Neural cell (in vitro differentiated cells): Measurements from ENCODE around the gene FKBP1A. TPM values are rescaled to one million over a fixed set of nuclear protein-coding genes. Genes with fewer than 3 reads are reported as not detected.

Experiments used
- H2AFZ ChIP-seq: fragments of 200-600, 300-800 bp; sonication (generic), shearing (Covaris generic); 2 replicates; pipeline ENCODE4 v1.6.0; 2014; ENCODE audit warnings: low read depth, mild to moderate bottlenecking, antibody characterized with exemption, low read length, moderate library complexity
- H3F3A ChIP-seq: fragments of 200-600 bp; shearing (Covaris generic); 2 replicates; pipeline ENCODE4 v1.6.1; 2016; ENCODE audit warnings: mild to moderate bottlenecking, moderate library complexity, mixed read lengths, antibody characterized with exemption, low read length; ENCODE audit not compliant: insufficient read depth, poor library complexity, severe bottlenecking
- H3K27ac ChIP-seq: fragments of 200-600, 300-800 bp; sonication (generic), shearing (Covaris generic); 2 replicates; pipeline ENCODE4 v1.5.1; 2014; ENCODE audit warnings: mild to moderate bottlenecking, low read length, moderate library complexity
- H3K27me3 ChIP-seq: fragments of 300-800, 200-600 bp; sonication (generic), shearing (Covaris generic); 2 replicates; pipeline ENCODE4 v1.6.0; 2014; ENCODE audit warnings: mild to moderate bottlenecking, low read depth, low read length, moderate library complexity; ENCODE audit not compliant: insufficient read depth
- H3K36me3 ChIP-seq: fragments of 300-800, 200-600 bp; sonication (generic), shearing (Covaris generic); 2 replicates; pipeline ENCODE4 v1.5.1; 2014; ENCODE audit warnings: mild to moderate bottlenecking, antibody characterized with exemption, low read length, moderate library complexity; ENCODE audit not compliant: insufficient read depth
- H3K4me2 ChIP-seq: fragments of 300-800, 200-600 bp; sonication (generic), shearing (Covaris generic); 2 replicates; pipeline ENCODE4 v1.6.0; 2014; ENCODE audit warnings: mild to moderate bottlenecking, low read length
- H3K4me3 ChIP-seq: fragments of 300-800, 200-600 bp; sonication (generic), shearing (Covaris generic); 2 replicates; pipeline ENCODE4 v1.5.1; 2014; ENCODE audit warnings: mild to moderate bottlenecking, low read length, moderate library complexity
- H3K79me2 ChIP-seq: fragments of 200-600 bp; shearing (Covaris generic); replicated peaks from 2 replicates; pipeline ENCODE4 v1.6.0; 2014; ENCODE audit warnings: mild to moderate bottlenecking, low read length, moderate library complexity; ENCODE audit not compliant: insufficient read depth
- H3K9ac ChIP-seq: fragments of 300-800, 200-600 bp; sonication (generic), shearing (Covaris generic); 2 replicates; pipeline ENCODE4 v1.6.1; 2016; ENCODE audit warnings: mild to moderate bottlenecking, low read length, mixed read lengths
- H3K9me2 ChIP-seq: fragments of 200-600 bp; shearing (Covaris generic); 2 replicates; pipeline ENCODE4 v1.6.1; 2016; ENCODE audit warnings: mild to moderate bottlenecking, low read length, mixed read lengths; ENCODE audit not compliant: insufficient read depth
- H3K9me3 ChIP-seq: fragments of 200-600, 300-800 bp; sonication (generic), shearing (Covaris generic); 2 replicates; pipeline ENCODE4 v1.6.1; 2016; ENCODE audit warnings: mild to moderate bottlenecking, mixed run types, low read length, moderate library complexity, mixed read lengths
- H4K20me1 ChIP-seq: fragments of 200-600 bp; shearing (Covaris generic); 2 replicates; pipeline ENCODE4 v1.6.1; 2016; ENCODE audit warnings: mild to moderate bottlenecking, mixed run types; ENCODE audit not compliant: insufficient read depth
- EP300 ChIP-seq: fragments of 450-650 bp; conservative IDR thresholded peaks from 2 replicates; pipeline ENCODE4 v1.6.1; 2014; ENCODE audit warnings: antibody characterized with exemption, mild to moderate bottlenecking, moderate library complexity; ENCODE audit not compliant: poor library complexity, severe bottlenecking
- EZH2 ChIP-seq: fragments of 200-600, 300-800 bp; shearing (Covaris generic), sonication (generic); IDR thresholded peaks from 2 replicates; pipeline ENCODE4 v1.6.1; 2014; ENCODE audit warnings: antibody characterized with exemption, low read length, borderline replicate concordance, mild to moderate bottlenecking; ENCODE audit not compliant: insufficient read depth, poor library complexity, severe bottlenecking
- MXI1 ChIP-seq: fragments of 450-650 bp; conservative IDR thresholded peaks from 2 replicates; pipeline ENCODE4 v1.6.1; 2014; ENCODE audit warnings: antibody characterized with exemption, mild to moderate bottlenecking; ENCODE audit not compliant: poor library complexity, severe bottlenecking
- POLR2AphosphoS5 ChIP-seq: IDR thresholded peaks from 2 replicates; pipeline ENCODE4 v1.6.1; 2012
- RAD21 ChIP-seq: fragments of 450-650 bp; conservative IDR thresholded peaks from 2 replicates; pipeline ENCODE4 v1.6.1; 2014; ENCODE audit warnings: antibody characterized with exemption, mild to moderate bottlenecking, moderate library complexity
- SMC3 ChIP-seq: fragments of 450-650 bp; conservative IDR thresholded peaks from 2 replicates; pipeline ENCODE4 v1.6.1; 2014; ENCODE audit warnings: antibody characterized with exemption, mild to moderate bottlenecking, moderate library complexity; ENCODE audit not compliant: poor library complexity
- TAF1 ChIP-seq: IDR thresholded peaks from 2 replicates; pipeline ENCODE4 v1.6.1; 2012; ENCODE audit warnings: low read depth
- polyA plus RNA-seq: library from polyadenylated mRNA; depleted of rRNA; stranded (reverse); fragments of >200 nt; gene quantifications from 2 replicates; pipeline ENCODE4 v1.2.3, GENCODE V29; 2014
- TF ChIP-seq, protein P1 (sequence below): IDR thresholded peaks from 2 replicates; pipeline ENCODE4 v1.6.1; 2012; ENCODE audit warnings: borderline replicate concordance
- TF ChIP-seq, protein P2 (sequence below): fragments of 450-650 bp; IDR thresholded peaks from 2 replicates; pipeline ENCODE4 v1.5.1; 2014; ENCODE audit warnings: antibody characterized with exemption, mild to moderate bottlenecking, moderate library complexity; ENCODE audit not compliant: poor library complexity, severe bottlenecking

Gene FKBP1A
- polyA plus RNA-seq, 1 donor from 2014 or later = 150 TPM

DNA sequence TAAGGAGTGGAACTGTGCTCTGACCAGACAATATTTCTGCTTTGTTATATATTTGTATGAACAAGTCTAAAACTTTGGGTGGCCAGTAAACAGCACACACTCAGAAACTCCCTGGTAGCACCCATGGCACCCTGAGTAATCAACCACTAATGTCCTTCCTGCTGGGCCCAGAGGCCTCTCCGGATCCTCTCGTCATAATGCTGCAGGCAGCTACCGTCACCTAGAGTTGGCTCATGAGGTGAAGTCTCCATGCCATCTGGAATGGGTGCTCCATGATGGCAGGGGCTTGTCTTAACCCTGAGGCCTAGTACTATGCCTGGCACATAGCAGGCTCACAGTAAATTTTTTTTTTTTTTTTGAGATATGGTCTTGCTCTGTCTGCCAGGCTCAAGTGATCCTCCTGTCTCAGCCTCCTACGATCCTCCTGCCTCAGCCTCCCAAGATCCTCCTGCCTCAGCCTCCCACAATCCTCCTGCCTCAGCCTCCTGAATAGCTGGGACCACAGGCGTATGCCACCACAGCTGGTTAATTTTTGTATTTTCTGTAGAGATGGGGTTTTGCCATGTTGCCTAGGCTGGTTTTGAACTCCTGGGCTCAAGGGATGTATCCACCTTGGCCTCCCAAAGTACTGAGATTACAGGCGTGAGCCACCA, 60.9 kb downstream of the FKBP1A start:
- H3K27ac ChIP-seq = no peak overlapping the region
- H3K9me3 ChIP-seq = no peaks in the 10 kb centered on the region
- peaks cover 9% of the 10 kb centered on the region for H3K79me2 ChIP-seq
- no peaks in the 10 kb centered on the region for H3K36me3 ChIP-seq
- H3K9me2 ChIP-seq = no peaks in the 10 kb centered on the region
- no peak overlapping the region for H2AFZ ChIP-seq
- H3K9ac ChIP-seq = no peak overlapping the region
- H3K4me3 ChIP-seq = no peak overlapping the region
- H3F3A ChIP-seq = no peaks in the 10 kb centered on the region
- TF ChIP-seq EP300 (no peak), POLR2AphosphoS5 (no peak), RAD21 (no peak), MXI1 (no peak), EZH2 (no peak), TAF1 (no peak)
- TF ChIP-seq, protein P1, sequence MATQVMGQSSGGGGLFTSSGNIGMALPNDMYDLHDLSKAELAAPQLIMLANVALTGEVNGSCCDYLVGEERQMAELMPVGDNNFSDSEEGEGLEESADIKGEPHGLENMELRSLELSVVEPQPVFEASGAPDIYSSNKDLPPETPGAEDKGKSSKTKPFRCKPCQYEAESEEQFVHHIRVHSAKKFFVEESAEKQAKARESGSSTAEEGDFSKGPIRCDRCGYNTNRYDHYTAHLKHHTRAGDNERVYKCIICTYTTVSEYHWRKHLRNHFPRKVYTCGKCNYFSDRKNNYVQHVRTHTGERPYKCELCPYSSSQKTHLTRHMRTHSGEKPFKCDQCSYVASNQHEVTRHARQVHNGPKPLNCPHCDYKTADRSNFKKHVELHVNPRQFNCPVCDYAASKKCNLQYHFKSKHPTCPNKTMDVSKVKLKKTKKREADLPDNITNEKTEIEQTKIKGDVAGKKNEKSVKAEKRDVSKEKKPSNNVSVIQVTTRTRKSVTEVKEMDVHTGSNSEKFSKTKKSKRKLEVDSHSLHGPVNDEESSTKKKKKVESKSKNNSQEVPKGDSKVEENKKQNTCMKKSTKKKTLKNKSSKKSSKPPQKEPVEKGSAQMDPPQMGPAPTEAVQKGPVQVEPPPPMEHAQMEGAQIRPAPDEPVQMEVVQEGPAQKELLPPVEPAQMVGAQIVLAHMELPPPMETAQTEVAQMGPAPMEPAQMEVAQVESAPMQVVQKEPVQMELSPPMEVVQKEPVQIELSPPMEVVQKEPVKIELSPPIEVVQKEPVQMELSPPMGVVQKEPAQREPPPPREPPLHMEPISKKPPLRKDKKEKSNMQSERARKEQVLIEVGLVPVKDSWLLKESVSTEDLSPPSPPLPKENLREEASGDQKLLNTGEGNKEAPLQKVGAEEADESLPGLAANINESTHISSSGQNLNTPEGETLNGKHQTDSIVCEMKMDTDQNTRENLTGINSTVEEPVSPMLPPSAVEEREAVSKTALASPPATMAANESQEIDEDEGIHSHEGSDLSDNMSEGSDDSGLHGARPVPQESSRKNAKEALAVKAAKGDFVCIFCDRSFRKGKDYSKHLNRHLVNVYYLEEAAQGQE = no peak
- TF ChIP-seq, protein P2, sequence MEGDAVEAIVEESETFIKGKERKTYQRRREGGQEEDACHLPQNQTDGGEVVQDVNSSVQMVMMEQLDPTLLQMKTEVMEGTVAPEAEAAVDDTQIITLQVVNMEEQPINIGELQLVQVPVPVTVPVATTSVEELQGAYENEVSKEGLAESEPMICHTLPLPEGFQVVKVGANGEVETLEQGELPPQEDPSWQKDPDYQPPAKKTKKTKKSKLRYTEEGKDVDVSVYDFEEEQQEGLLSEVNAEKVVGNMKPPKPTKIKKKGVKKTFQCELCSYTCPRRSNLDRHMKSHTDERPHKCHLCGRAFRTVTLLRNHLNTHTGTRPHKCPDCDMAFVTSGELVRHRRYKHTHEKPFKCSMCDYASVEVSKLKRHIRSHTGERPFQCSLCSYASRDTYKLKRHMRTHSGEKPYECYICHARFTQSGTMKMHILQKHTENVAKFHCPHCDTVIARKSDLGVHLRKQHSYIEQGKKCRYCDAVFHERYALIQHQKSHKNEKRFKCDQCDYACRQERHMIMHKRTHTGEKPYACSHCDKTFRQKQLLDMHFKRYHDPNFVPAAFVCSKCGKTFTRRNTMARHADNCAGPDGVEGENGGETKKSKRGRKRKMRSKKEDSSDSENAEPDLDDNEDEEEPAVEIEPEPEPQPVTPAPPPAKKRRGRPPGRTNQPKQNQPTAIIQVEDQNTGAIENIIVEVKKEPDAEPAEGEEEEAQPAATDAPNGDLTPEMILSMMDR = no peak
- no peaks in the 10 kb centered on the region for H4K20me1 ChIP-seq
- no peak overlapping the region for H3K4me2 ChIP-seq
- H3K27me3 ChIP-seq = no peaks in the 10 kb centered on the region

DNA sequence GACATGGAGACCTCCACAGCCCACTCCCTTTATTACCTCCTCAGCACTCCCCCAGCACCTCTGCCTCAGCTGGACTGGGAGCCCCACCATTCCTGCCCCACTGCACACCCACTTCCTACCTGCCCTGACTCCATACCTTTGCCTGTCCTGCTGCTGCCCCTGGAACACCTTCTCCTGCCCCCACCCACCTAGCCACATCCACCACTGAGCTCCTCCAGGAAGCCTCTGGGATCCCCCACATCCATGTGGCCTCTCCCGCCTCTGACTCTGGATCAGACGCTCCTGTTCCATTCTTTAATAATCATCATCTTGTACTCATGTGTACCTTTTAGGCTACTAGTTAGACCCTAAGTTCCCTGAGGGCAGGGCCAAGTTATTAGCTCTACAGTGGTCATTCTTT, 61.8 kb downstream of the FKBP1A start:
- Histone ChIP-seq H3K4me3 (no peak overlapping the region), H3K79me2 (peaks cover 17% of the 10 kb centered on the region), H3K9ac (no peak overlapping the region), H3K36me3 (no peaks in the 10 kb centered on the region), H3F3A (no peaks in the 10 kb centered on the region), H4K20me1 (no peaks in the 10 kb centered on the region), H3K9me3 (no peaks in the 10 kb centered on the region), H3K9me2 (no peaks in the 10 kb centered on the region), H3K4me2 (no peak overlapping the region), H2AFZ (no peak overlapping the region), H3K27ac (no peak overlapping the region), H3K27me3 (no peaks in the 10 kb centered on the region)
- TF ChIP-seq RAD21 = no peak
- TF ChIP-seq, protein P1 = no peak
- TF ChIP-seq EP300 = no peak
- no peak for TF ChIP-seq TAF1
- TF ChIP-seq MXI1 = no peak
- TF ChIP-seq EZH2 = no peak
- no peak for TF ChIP-seq POLR2AphosphoS5
- TF ChIP-seq, protein P2 = no peak
- TF ChIP-seq SMC3 = no peak
